GM12878 (cell line): ENCODE results near the gene IL31. TPM values are rescaled to one million over a fixed set of nuclear protein-coding genes. Genes with fewer than 3 reads are reported as not detected.

Experiments used
- ATAC-seq: fragments of 200-7000 bp; cut with Tn5 transposase; 3 replicates; pipeline ENCODE4 v1.9.1; 2020; ENCODE audit warnings: mild to moderate bottlenecking, moderate library complexity
- BruUV-seq: library from RNA; stranded (reverse); fragments of 400-500 nt; replicated peaks from 2 replicates; lab custom pipeline; 2021; lab: Mats Ljungman, UMichigan
- CTCF ChIA-PET: fragments of 300-600 bp; sonication (Branson Sonifier 250); formaldehyde crosslinking; extraction: SDS; loops from one replicate; lab custom pipeline; 2021; ENCODE audit warnings: inconsistent platforms; lab: Yijun Ruan, JAX
- POLR2A ChIA-PET: fragments of 350-600 bp; formaldehyde crosslinking; extraction: SDS; loops from one replicate; lab custom pipeline; 2021; ENCODE audit warnings: inconsistent platforms; lab: Charles Lee
- RAD21 ChIA-PET: fragments of 300-600 bp; sonication (Branson Sonifier 250); formaldehyde crosslinking; loops from one replicate; lab custom pipeline; 2023; ENCODE audit warnings: antibody characterized with exemption; ENCODE audit not compliant: unreplicated experiment; lab: Charles Lee
- SMC1A ChIA-PET: fragments of 300-600 bp; sonication (Branson Sonifier 250); formaldehyde crosslinking; loops from one replicate; lab custom pipeline; 2023; ENCODE audit not compliant: unreplicated experiment, uncharacterized antibody; lab: Charles Lee
- DNase-seq: peaks from one replicate; pipeline ENCODE4 v3.0.0-alpha.2; 2011; ENCODE audit warnings: low read depth, low spot score
- FAIRE-seq: peaks from 3 replicates; lab custom pipeline; 2011; peaks lifted over from hg19 to GRCh38; lab: Jason Lieb, UNC
- H2AFZ ChIP-seq: 2 replicates; pipeline ENCODE4 v1.6.0; 2011; ENCODE audit warnings: low read depth, low read length, control low read depth; ENCODE audit not compliant: control insufficient read depth
- H3K27ac ChIP-seq: 2 replicates; pipeline ENCODE4 v1.5.1; 2011; ENCODE audit warnings: control low read depth; ENCODE audit not compliant: control insufficient read depth, insufficient read depth
- H3K27me3 ChIP-seq, 2 experiments: replicated peaks in 1 of 2; 2 replicates each; pipeline versions ENCODE4 v1.6.0 to v1.6.1; 2011; ENCODE audit warnings: low read length in 1 of 2; ENCODE audit not compliant: control insufficient read depth in 2 of 2, insufficient read depth in 2 of 2
- H3K36me3 ChIP-seq, 2 experiments: 2 replicates each; pipeline ENCODE4 v1.5.1; 2011; ENCODE audit warnings: low read length in 1 of 2; ENCODE audit not compliant: control insufficient read depth in 2 of 2, insufficient read depth in 2 of 2
- H3K4me1 ChIP-seq: 2 replicates; pipeline ENCODE4 v1.6.1; 2011; ENCODE audit warnings: mild to moderate bottlenecking, low read length, moderate library complexity, mixed read lengths; ENCODE audit not compliant: control insufficient read depth, insufficient read depth
- H3K4me2 ChIP-seq: 2 replicates; pipeline ENCODE4 v1.6.0; 2011; ENCODE audit warnings: control low read depth; ENCODE audit not compliant: control insufficient read depth, insufficient read depth
- H3K4me3 ChIP-seq: fragments of 200-600 bp; sonication (generic); 2 replicates; pipeline ENCODE4 v1.5.1; 2016
- H3K79me2 ChIP-seq: 2 replicates; pipeline ENCODE4 v1.6.0; 2011; ENCODE audit warnings: low read length; ENCODE audit not compliant: control insufficient read depth, insufficient read depth
- H3K9ac ChIP-seq: 2 replicates; pipeline ENCODE4 v1.8.0; 2011; ENCODE audit warnings: low read length, control low read depth, mixed read lengths; ENCODE audit not compliant: control insufficient read depth, insufficient read depth
- H3K9me3 ChIP-seq: replicated peaks from 3 replicates; pipeline ENCODE4 v1.5.1; 2011; ENCODE audit warnings: mild to moderate bottlenecking, low read length; ENCODE audit not compliant: control insufficient read depth, insufficient read depth
- H4K20me1 ChIP-seq: 2 replicates; pipeline ENCODE4 v1.6.0; 2011; ENCODE audit not compliant: control insufficient read depth, insufficient read depth
- BCL3 ChIP-seq: IDR thresholded peaks from 2 replicates; pipeline ENCODE4 v1.6.1; 2011; ENCODE audit warnings: borderline replicate concordance, low read depth, mild to moderate bottlenecking, moderate library complexity, low read length; ENCODE audit not compliant: insufficient read depth, poor library complexity, severe bottlenecking
- CREM ChIP-seq: IDR thresholded peaks from 2 replicates; pipeline ENCODE4 v1.6.1; 2014; ENCODE audit warnings: antibody characterized with exemption, low read depth
- CTCF ChIP-seq, 3 experiments: IDR thresholded peaks in 2 of 3; conservative IDR thresholded peaks in 1 of 3; 2 replicates each; pipeline ENCODE4 v1.5.1; 2011; ENCODE audit warnings: low read depth in 3 of 3, low read length in 3 of 3, mild to moderate bottlenecking in 3 of 3, control low read depth in 2 of 3, moderate library complexity in 2 of 3, inconsistent platforms in 1 of 3, mixed read lengths in 1 of 3; ENCODE audit not compliant: control insufficient read depth in 2 of 3, insufficient read depth in 1 of 3; ENCODE audit errors: extremely low read depth in 1 of 3
- E2F4 ChIP-seq: IDR thresholded peaks from 2 replicates; pipeline ENCODE4 v1.6.1; 2012; ENCODE audit warnings: low read depth, low read length, improper control_type of control experiment
- FOXK2 ChIP-seq: fragments of 450-650 bp; IDR thresholded peaks from 2 replicates; pipeline ENCODE4 v1.6.1; 2017; ENCODE audit warnings: mild to moderate bottlenecking, moderate library complexity
- FOXM1 ChIP-seq: IDR thresholded peaks from 2 replicates; pipeline ENCODE4 v1.6.1; 2012; ENCODE audit warnings: low read depth, mild to moderate bottlenecking, inconsistent platforms, low read length, moderate library complexity
- GATAD2B ChIP-seq: fragments of 450-650 bp; conservative IDR thresholded peaks from 2 replicates; pipeline ENCODE4 v1.6.1; 2017; ENCODE audit warnings: low read depth, mild to moderate bottlenecking, moderate library complexity
- IRF3 ChIP-seq: fragments of 450-650 bp; IDR thresholded peaks from 2 replicates; pipeline ENCODE4 v1.6.1; 2014; ENCODE audit warnings: mild to moderate bottlenecking
- KLF5 ChIP-seq: fragments of 450-650 bp; IDR thresholded peaks from 2 replicates; pipeline ENCODE4 v1.6.1; 2014; ENCODE audit warnings: mild to moderate bottlenecking; ENCODE audit not compliant: partially characterized antibody
- MEF2A ChIP-seq: IDR thresholded peaks from 2 replicates; pipeline ENCODE4 v1.6.1; 2011; ENCODE audit warnings: low read depth, mild to moderate bottlenecking, low read length, moderate library complexity; ENCODE audit not compliant: insufficient read depth
- MXI1 ChIP-seq: fragments of 150-350 bp; IDR thresholded peaks from 2 replicates; pipeline ENCODE4 v1.6.1; 2011; ENCODE audit warnings: low read depth, mild to moderate bottlenecking, inconsistent platforms, low read length, improper control_type of control experiment
- NFXL1 ChIP-seq: fragments of 450-650 bp; IDR thresholded peaks from 2 replicates; pipeline ENCODE4 v1.6.1; 2017; ENCODE audit warnings: antibody characterized with exemption, mild to moderate bottlenecking, borderline replicate concordance
- RBBP5 ChIP-seq: fragments of 200-600 bp; sonication (generic); conservative IDR thresholded peaks from 2 replicates; pipeline ENCODE4 v1.6.1; 2016
- RCOR1 ChIP-seq: conservative IDR thresholded peaks from 2 replicates; pipeline ENCODE4 v1.6.1; 2012; ENCODE audit warnings: low read depth, low read length, improper control_type of control experiment
- RELB ChIP-seq: fragments of 450-650 bp; IDR thresholded peaks from 2 replicates; pipeline ENCODE4 v1.6.1; 2017; ENCODE audit warnings: low read depth, mild to moderate bottlenecking, moderate library complexity
- SRF ChIP-seq, 2 experiments: IDR thresholded peaks; 2 replicates each; pipeline ENCODE4 v1.6.1; 2011; ENCODE audit warnings: low read depth in 2 of 2, low read length in 2 of 2, mild to moderate bottlenecking in 1 of 2, moderate library complexity in 1 of 2
- STAT3 ChIP-seq: IDR thresholded peaks from 2 replicates; pipeline ENCODE4 v1.6.1; 2011; ENCODE audit warnings: low read depth, low read length, improper control_type of control experiment
- ZNF24 ChIP-seq: fragments of 450-650 bp; IDR thresholded peaks from 2 replicates; pipeline ENCODE4 v1.6.1; 2017; ENCODE audit warnings: antibody characterized with exemption, mild to moderate bottlenecking
- WGBS: methylation state at CpG from one replicate; pipeline ENCODE4 v1.1.6; 2016; ENCODE audit warnings: low lambda C conversion rate; ENCODE audit not compliant: insufficient replicate concordance, insufficient coverage; ENCODE audit errors: missing lambda C conversion rate; 5-methylcytosine and 5-hydroxymethylcytosine counted together
- in situ Hi-C: fragments of 300-500 bp; cut with MboI; formaldehyde crosslinking; loops from 9 replicates; pipeline ENCODE4 v1.14.3; 2018; ENCODE audit warnings: mixed read lengths
- intact Hi-C: fragments of 100-400 bp; cut with micrococcal nuclease; formaldehyde crosslinking; loops from one replicate; pipeline ENCODE4 v1.14.2; 2022; ENCODE audit not compliant: unreplicated experiment
- polyA plus RNA-seq, 11 experiments: library from polyadenylated mRNA; depleted of rRNA in 4 of 11; unstranded in 6 of 11; stranded (reverse) in 5 of 11; fragments of >200 nt; fragmentation: Nextera tagmentation in 4 of 11; fragmentation: Illumina TruSeq in 1 of 11; extraction: Ambion mirVana in 4 of 11; extraction: Trizol in 1 of 11; gene quantifications; 1 replicate in 1 of 11; 2 replicates in 10 of 11; pipeline versions ENCODE4 v1.2.1 to v1.2.3, GENCODE V29; 2011 to 2016; ENCODE audit warnings: inconsistent platforms in 2 of 11, missing spikeins in 2 of 11, low read depth in 1 of 11
- total RNA-seq, 4 experiments: library from RNA; depleted of rRNA in 3 of 4; stranded (reverse); fragments of >200 nt in 3 of 4; fragmentation: Illumina TruSeq in 1 of 4; extraction: Trizol in 1 of 4; gene quantifications; 2 replicates each; pipeline versions ENCODE4 v1.2.1 to v1.2.3, GENCODE V29; 2013 to 2021

The IL31 gene
- total and polyA plus RNA-seq, 10 of the 15 experiments (the other 5 are each of a cell fraction or from before 2014, with no cell fraction given): not detected

GRCh38 chr12:122195405-122195804 is 21.4 kb upstream of the IL31 start:
- CTCF ChIA-PET: interaction anchor here (0.8 to 1.0 kb wide), 2 partner anchors 14 to 64 kb away, joined by 4 to 5 read pairs; no protein-coding TSS in a partner anchor
- H3K79me2 ChIP-seq: no peaks in the 10 kb centered on the region
- H3K4me3 ChIP-seq: no peak overlapping the region
- 43% methylated on average over 4 of the region's 4 CpGs for WGBS
- POLR2A ChIA-PET: no interaction called here
- in situ Hi-C loops (no loop called here), intact Hi-C loops (no loop called here)
- no peaks in the 10 kb centered on the region for H3K36me3 ChIP-seq
- peaks cover 3% of the 10 kb centered on the region; the same call in 1 of the 3 replicates for H3K9me3 ChIP-seq
- no peak for ATAC-seq
- no peak for FAIRE-seq
- H3K27me3 ChIP-seq: no peaks in the 10 kb centered on the region; a peak in 1 of 4 replicates
- H3K4me2 ChIP-seq: no peak overlapping the region
- no peak overlapping the region for H3K27ac ChIP-seq
- no peak for TF ChIP-seq STAT3
- TF ChIP-seq MXI1: no peak
- TF ChIP-seq FOXK2: no peak
- TF ChIP-seq IRF3: no peak
- no peak for TF ChIP-seq E2F4
- TF ChIP-seq FOXM1: no peak
- TF ChIP-seq KLF5: no peak
- TF ChIP-seq ZNF24: no peak
- no peak for TF ChIP-seq RBBP5
- TF ChIP-seq NFXL1: no peak
- TF ChIP-seq CREM: no peak
- no peak for TF ChIP-seq RCOR1
- TF ChIP-seq CTCF (IDR thresholded peaks at IDR 0.05 in 2 of 3, conservative IDR thresholded peaks at IDR 0.05 in 1 of 3; ENCODE audit: control insufficient read depth in 2 of 3, extremely low read depth in 1 of 3, insufficient read depth in 1 of 3, low read depth in 3 of 3, low read length in 3 of 3): no peak
- TF ChIP-seq MEF2A: no peak
- no peak for TF ChIP-seq RELB
- no peak for TF ChIP-seq GATAD2B
- no peak for TF ChIP-seq SRF (IDR thresholded peaks at IDR 0.05; ENCODE audit: low read depth in 2 of 2, low read length in 2 of 2)
- no peak for TF ChIP-seq BCL3
- H4K20me1 ChIP-seq: no peaks in the 10 kb centered on the region
- BruUV-seq: no TSS peak
- RAD21 ChIA-PET: no interaction called here
- SMC1A ChIA-PET: no interaction called here
- no peaks in the 10 kb centered on the region for H3K4me1 ChIP-seq
- DNase-seq: no peak
- no peak overlapping the region for H3K9ac ChIP-seq
- H2AFZ ChIP-seq: no peak overlapping the region
